ENCODE results near the gene VAPA.

VAPA gene

DNA sequence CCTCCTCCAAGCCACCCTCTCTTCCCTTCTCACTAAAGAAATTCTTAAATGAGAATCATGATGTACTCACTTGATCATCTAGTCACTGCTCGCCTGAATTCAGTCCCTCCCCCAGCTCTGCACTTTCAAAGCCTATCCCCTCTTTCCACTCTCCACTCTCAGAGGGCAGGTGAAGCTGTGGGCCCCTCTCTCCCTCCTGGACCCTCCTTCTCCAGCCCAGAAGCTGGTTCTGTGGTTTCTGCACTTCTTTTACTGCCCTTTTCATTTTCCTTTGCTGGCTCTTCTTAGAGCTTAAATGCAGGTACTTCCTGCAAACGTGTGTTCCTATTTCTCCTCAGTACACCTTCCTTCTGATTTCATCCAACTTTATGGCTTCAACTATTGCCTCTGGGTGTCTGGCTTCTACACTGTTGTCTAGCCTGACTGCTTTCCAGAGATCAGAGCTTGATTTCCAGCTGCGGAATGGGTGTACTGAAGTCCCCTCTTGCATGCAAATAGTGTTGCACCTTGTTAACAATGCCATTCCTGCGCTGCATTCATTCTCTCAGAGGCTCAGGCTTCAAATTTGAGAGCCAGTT, 43.3 kb upstream of the VAPA start:
- TF ChIP-seq CTBP1 (IDR thresholded peaks at IDR 0.05; ENCODE audit: borderline replicate concordance) (no peak), FOXM1 (IDR thresholded peaks at IDR 0.05; ENCODE audit: borderline replicate concordance) (no peak), SUZ12 (IDR thresholded peaks at IDR 0.05) (no peak), BHLHE40 (IDR thresholded peaks at IDR 0.05; ENCODE audit: borderline replicate concordance) (no peak), HDGF (IDR thresholded peaks at IDR 0.05; ENCODE audit: borderline replicate concordance) (no peak), FOXK2 (IDR thresholded peaks at IDR 0.05) (no peak), ZNF384 (IDR thresholded peaks at IDR 0.05) (no peak), FOXA1 (IDR thresholded peaks at IDR 0.05) (no peak), SP1 (IDR thresholded peaks at IDR 0.05) (no peak), ELF4 (IDR thresholded peaks at IDR 0.05) (no peak), LEF1 (IDR thresholded peaks at IDR 0.05; ENCODE audit: borderline replicate concordance) (no peak), TARDBP (IDR thresholded peaks at IDR 0.05) (no peak), L3MBTL2 (conservative IDR thresholded peaks at IDR 0.05) (no peak), ARNT (IDR thresholded peaks at IDR 0.05) (no peak), NFRKB (IDR thresholded peaks at IDR 0.05) (no peak)
- TF ChIP-seq, protein P1, sequence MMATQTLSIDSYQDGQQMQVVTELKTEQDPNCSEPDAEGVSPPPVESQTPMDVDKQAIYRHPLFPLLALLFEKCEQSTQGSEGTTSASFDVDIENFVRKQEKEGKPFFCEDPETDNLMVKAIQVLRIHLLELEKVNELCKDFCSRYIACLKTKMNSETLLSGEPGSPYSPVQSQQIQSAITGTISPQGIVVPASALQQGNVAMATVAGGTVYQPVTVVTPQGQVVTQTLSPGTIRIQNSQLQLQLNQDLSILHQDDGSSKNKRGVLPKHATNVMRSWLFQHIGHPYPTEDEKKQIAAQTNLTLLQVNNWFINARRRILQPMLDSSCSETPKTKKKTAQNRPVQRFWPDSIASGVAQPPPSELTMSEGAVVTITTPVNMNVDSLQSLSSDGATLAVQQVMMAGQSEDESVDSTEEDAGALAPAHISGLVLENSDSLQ (IDR thresholded peaks at IDR 0.05), result no peak
- ChIA-PET POLR2A (interaction anchor here (0.9 to 1.0 kb wide), 2 partner anchors 43 to 45 kb away, joined by 3 to 6 read pairs; partner anchors contain the start of gene VAPA), CTCF (interaction anchor here (0.8 kb wide), 1 partner anchor 39 kb away, joined by 3 read pairs; no protein-coding TSS in a partner anchor)
- DNase-seq (ENCODE audit: extremely low spot score), result no peak

DNA sequence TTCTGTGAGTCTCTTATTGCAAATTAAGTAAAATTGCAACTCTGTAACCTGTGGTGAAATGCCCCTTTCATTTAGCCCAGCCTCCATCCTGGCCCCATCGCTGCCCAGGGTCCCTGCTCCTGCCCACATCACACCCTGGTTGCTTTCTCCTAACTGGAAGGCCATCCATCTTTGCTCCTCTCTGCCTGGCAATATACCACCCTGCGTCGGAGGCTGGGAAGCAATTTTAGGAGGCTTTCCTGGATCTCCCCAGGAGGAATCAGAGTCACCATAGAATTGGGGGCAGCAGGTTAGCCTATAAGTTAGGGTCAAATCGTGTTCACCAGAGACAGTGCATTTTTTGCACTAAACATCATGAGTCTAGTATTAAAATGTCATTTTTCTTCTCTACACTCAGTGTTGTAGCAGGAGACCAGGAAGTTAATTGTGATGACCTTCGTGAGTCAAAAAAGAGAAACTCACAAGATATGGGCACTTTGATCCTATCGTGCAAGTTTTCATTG, 42.5 kb upstream of the VAPA start:
- POLR2A ChIA-PET, result interaction anchor here (0.9 kb wide), 1 partner anchor 42 kb away, joined by 6 read pairs; the partner anchor contains the start of gene VAPA
- TF ChIP-seq LEF1 (IDR thresholded peaks at IDR 0.05; ENCODE audit: borderline replicate concordance), result no peak
- TF ChIP-seq CTBP1 (IDR thresholded peaks at IDR 0.05; ENCODE audit: borderline replicate concordance), result no peak
- no peak for TF ChIP-seq BHLHE40 (IDR thresholded peaks at IDR 0.05; ENCODE audit: borderline replicate concordance)
- no peak for TF ChIP-seq FOXM1 (IDR thresholded peaks at IDR 0.05; ENCODE audit: borderline replicate concordance)
- TF ChIP-seq SP1 (IDR thresholded peaks at IDR 0.05), result no peak
- TF ChIP-seq FOXA1 (IDR thresholded peaks at IDR 0.05), result no peak
- TF ChIP-seq FOXK2 (IDR thresholded peaks at IDR 0.05), result no peak
- no peak for TF ChIP-seq ZNF384 (IDR thresholded peaks at IDR 0.05)
- TF ChIP-seq L3MBTL2 (conservative IDR thresholded peaks at IDR 0.05), result no peak
- TF ChIP-seq, protein P1 (IDR thresholded peaks at IDR 0.05), result no peak
- TF ChIP-seq HDGF (IDR thresholded peaks at IDR 0.05; ENCODE audit: borderline replicate concordance), result no peak
- TF ChIP-seq ELF4 (IDR thresholded peaks at IDR 0.05), result no peak
- TF ChIP-seq ARNT (IDR thresholded peaks at IDR 0.05), result no peak
- CTCF ChIA-PET, result no interaction called here
- no peak for DNase-seq (ENCODE audit: extremely low spot score)

DNA sequence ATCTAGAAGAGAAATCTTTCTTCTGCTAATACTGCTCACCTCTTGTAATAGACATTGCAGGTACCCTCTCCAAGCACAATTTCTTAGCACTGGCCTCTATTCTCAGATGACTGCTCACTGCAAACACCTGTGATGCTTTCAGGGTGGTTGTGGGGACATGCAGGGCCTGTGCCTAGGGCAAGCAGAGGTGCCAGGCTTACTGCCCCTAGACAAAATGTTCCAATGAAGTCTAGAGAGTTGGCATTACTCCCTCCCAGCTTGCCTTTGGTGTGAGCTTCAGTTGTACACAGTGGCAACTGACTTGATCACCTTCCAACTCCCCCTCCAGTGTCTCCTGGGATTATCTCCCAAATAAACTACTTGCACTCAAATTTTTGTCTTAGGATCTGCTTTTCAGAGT, 41.0 kb upstream of the VAPA start:
- DNase-seq (ENCODE audit: extremely low spot score), result no peak
- TF ChIP-seq FOXK2 (IDR thresholded peaks at IDR 0.05), result no peak
- no peak for TF ChIP-seq CTBP1 (IDR thresholded peaks at IDR 0.05; ENCODE audit: borderline replicate concordance)
- no peak for TF ChIP-seq BHLHE40 (IDR thresholded peaks at IDR 0.05; ENCODE audit: borderline replicate concordance)
- TF ChIP-seq L3MBTL2 (conservative IDR thresholded peaks at IDR 0.05), result no peak
- no peak for TF ChIP-seq FOXM1 (IDR thresholded peaks at IDR 0.05; ENCODE audit: borderline replicate concordance)
- no peak for TF ChIP-seq SUZ12 (IDR thresholded peaks at IDR 0.05)
- no peak for TF ChIP-seq FOXA1 (IDR thresholded peaks at IDR 0.05)
- no peak for TF ChIP-seq TARDBP (IDR thresholded peaks at IDR 0.05)
- no peak for TF ChIP-seq NFRKB (IDR thresholded peaks at IDR 0.05)
- ChIA-PET POLR2A (no interaction called here), CTCF (no interaction called here)

DNA sequence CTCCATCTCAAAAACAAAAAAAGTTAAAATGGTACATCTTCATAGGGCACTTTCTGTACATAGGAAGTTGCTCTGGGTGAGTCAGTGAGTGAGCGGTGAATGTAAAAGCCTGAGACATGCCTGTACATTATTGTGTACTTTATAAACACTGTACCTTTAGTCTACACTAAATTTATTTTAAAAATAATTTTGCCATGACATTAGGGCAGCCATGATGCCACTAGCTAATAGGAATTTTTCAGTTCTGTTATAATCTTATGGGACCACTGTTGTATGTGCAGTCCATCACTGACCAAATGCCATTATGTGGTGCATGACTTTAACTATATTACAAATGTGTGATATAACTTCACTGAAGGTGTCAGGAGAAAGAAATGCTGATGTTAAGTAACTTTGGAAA, 39.1 kb upstream of the VAPA start:
- ChIA-PET POLR2A (no interaction called here), CTCF (no interaction called here)
- TF ChIP-seq ELF4 (IDR thresholded peaks at IDR 0.05), result no peak
- TF ChIP-seq SP1 (IDR thresholded peaks at IDR 0.05), result no peak
- no peak for TF ChIP-seq ARNT (IDR thresholded peaks at IDR 0.05)
- TF ChIP-seq, protein P1 (IDR thresholded peaks at IDR 0.05), result no peak
- no peak for TF ChIP-seq FOXK2 (IDR thresholded peaks at IDR 0.05)
- TF ChIP-seq CTBP1 (IDR thresholded peaks at IDR 0.05; ENCODE audit: borderline replicate concordance), result no peak
- TF ChIP-seq SUZ12 (IDR thresholded peaks at IDR 0.05), result no peak
- no peak for TF ChIP-seq LEF1 (IDR thresholded peaks at IDR 0.05; ENCODE audit: borderline replicate concordance)
- no peak for TF ChIP-seq TARDBP (IDR thresholded peaks at IDR 0.05)
- TF ChIP-seq BHLHE40 (IDR thresholded peaks at IDR 0.05; ENCODE audit: borderline replicate concordance), result no peak
- no peak for TF ChIP-seq FOXA1 (IDR thresholded peaks at IDR 0.05)
- TF ChIP-seq L3MBTL2 (conservative IDR thresholded peaks at IDR 0.05), result no peak
- TF ChIP-seq NFRKB (IDR thresholded peaks at IDR 0.05), result no peak
- no peak for TF ChIP-seq FOXM1 (IDR thresholded peaks at IDR 0.05; ENCODE audit: borderline replicate concordance)
- no peak for TF ChIP-seq ZNF384 (IDR thresholded peaks at IDR 0.05)
- DNase-seq (ENCODE audit: extremely low spot score), result no peak

DNA sequence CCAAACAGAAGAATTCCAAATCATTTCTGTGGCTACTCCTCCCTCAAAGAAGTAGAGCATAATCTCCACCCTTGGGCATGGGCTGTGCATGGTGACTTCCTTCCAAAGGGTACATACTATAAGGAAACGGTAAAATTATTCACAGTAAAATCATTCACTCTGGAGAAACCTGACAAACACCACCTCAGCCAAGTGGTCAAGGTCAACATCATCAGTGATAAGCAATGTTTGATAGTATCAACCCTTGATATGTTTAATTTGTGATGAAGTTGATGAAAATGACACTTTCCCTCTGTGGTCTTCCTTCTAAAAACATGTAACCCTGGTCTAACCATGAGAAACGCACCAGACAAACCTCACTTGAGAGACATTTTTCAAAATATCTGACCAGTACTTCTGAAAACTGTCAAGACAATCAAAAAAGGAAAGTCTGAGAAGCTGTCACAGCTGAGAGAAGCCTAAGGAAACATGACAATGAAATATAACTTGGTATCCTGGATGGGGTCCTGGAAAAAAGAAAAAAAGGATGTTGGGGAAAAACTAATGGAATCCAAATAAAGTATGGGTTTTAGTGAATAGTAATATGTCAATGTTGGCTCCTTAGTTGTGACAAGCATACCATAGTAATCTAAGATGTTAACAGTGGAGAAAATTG, 37.5 kb upstream of the VAPA start:
- CTCF ChIA-PET, result interaction anchor here (0.5 kb wide), 1 partner anchor 78 kb away, joined by 3 read pairs; no protein-coding TSS in a partner anchor
- TF ChIP-seq ZNF384 (IDR thresholded peaks at IDR 0.05) (no peak), FOXK2 (IDR thresholded peaks at IDR 0.05) (no peak), SP1 (IDR thresholded peaks at IDR 0.05) (no peak), LEF1 (IDR thresholded peaks at IDR 0.05; ENCODE audit: borderline replicate concordance) (no peak), ELF4 (IDR thresholded peaks at IDR 0.05) (no peak), NFRKB (IDR thresholded peaks at IDR 0.05) (no peak), BHLHE40 (IDR thresholded peaks at IDR 0.05; ENCODE audit: borderline replicate concordance) (no peak), FOXM1 (IDR thresholded peaks at IDR 0.05; ENCODE audit: borderline replicate concordance) (no peak), CTBP1 (IDR thresholded peaks at IDR 0.05; ENCODE audit: borderline replicate concordance) (no peak), FOXA1 (IDR thresholded peaks at IDR 0.05) (no peak), L3MBTL2 (conservative IDR thresholded peaks at IDR 0.05) (no peak), HDGF (IDR thresholded peaks at IDR 0.05; ENCODE audit: borderline replicate concordance) (no peak), ARNT (IDR thresholded peaks at IDR 0.05) (no peak), SUZ12 (IDR thresholded peaks at IDR 0.05) (no peak), TARDBP (IDR thresholded peaks at IDR 0.05) (no peak)
- TF ChIP-seq, protein P1 (IDR thresholded peaks at IDR 0.05), result no peak
- POLR2A ChIA-PET, result interaction anchor here (0.8 kb wide), 1 partner anchor 37 kb away, joined by 3 read pairs; the partner anchor contains the start of gene VAPA
- DNase-seq (ENCODE audit: extremely low spot score), result no peak

Data from HEK293T (cell line).